K562 (cell line): ENCODE data around the gene CTF1. TPM values are rescaled to one million over a fixed set of nuclear protein-coding genes. Genes with fewer than 3 reads are reported as not detected.

Source experiments
- ATAC-seq: fragments of 200-7000 bp; cut with Tn5 transposase; 3 replicates; pipeline ENCODE4 v1.9.1; 2020; ENCODE audit warnings: moderate library complexity
- BruUV-seq: library from RNA; stranded (reverse); fragments of 400-500 nt; replicated peaks from 2 replicates; lab custom pipeline; 2021; lab: Mats Ljungman, UMichigan
- CTCF ChIA-PET: fragments of 300-600 bp; formaldehyde crosslinking; extraction: SDS; loops from one replicate; lab custom pipeline; 2021; ENCODE audit warnings: low intra/inter-chr PET ratio; lab: Yijun Ruan, JAX
- POLR2A ChIA-PET: fragments of 300-600, 350-650 bp; sonication (Branson Sonifier 250); formaldehyde crosslinking; extraction: SDS; loops from one replicate; lab custom pipeline; 2021; ENCODE audit warnings: antibody characterized with exemption, inconsistent platforms; lab: Yijun Ruan, JAX
- DNase-seq, 4 experiments: peaks; one replicate each; pipeline versions ENCODE4 v3.0.0 to v3.0.0-alpha.2; 2011 to 2018; ENCODE audit warnings: low spot score in 3 of 4, mixed read lengths in 3 of 4; ENCODE audit errors: extremely low read depth in 1 of 4
- FAIRE-seq: peaks from 2 replicates; lab custom pipeline; 2011; peaks lifted over from hg19 to GRCh38; lab: Jason Lieb, UNC
- H2AFZ ChIP-seq: 2 replicates; pipeline ENCODE4 v1.6.0; 2011; ENCODE audit warnings: low read depth, low read length, control low read depth, inconsistent platforms
- H3K27ac ChIP-seq: fragments of 200-600 bp; 3 replicates; pipeline ENCODE4 v1.8.0; 2011; ENCODE audit warnings: low read depth, mild to moderate bottlenecking, control low read depth, inconsistent platforms, low read length, moderate library complexity, mixed read lengths; ENCODE audit errors: extremely low read depth
- H3K27me3 ChIP-seq, 2 experiments: fragments of 300-600 bp in 1 of 2; 2 replicates in 1 of 2; 3 replicates in 1 of 2; pipeline versions ENCODE4 v1.6.0 to v1.8.0; 2011; ENCODE audit warnings: inconsistent platforms in 2 of 2, low read length in 2 of 2, mild to moderate bottlenecking in 1 of 2, mixed read lengths in 1 of 2, moderate library complexity in 1 of 2; ENCODE audit not compliant: control insufficient read depth in 2 of 2, insufficient read depth in 2 of 2
- H3K36me3 ChIP-seq: fragments of 300-600 bp; 3 replicates; pipeline ENCODE4 v1.8.0; 2011; ENCODE audit warnings: mild to moderate bottlenecking, low read length, inconsistent platforms; ENCODE audit not compliant: control insufficient read depth, insufficient read depth
- H3K4me1 ChIP-seq, 2 experiments: fragments of 200-600 bp in 1 of 2; replicated peaks in 1 of 2; 2 replicates in 1 of 2; 3 replicates in 1 of 2; pipeline versions ENCODE4 v1.5.1 to v1.8.0; 2011; ENCODE audit warnings: inconsistent platforms in 2 of 2, low read length in 2 of 2, mild to moderate bottlenecking in 1 of 2, mixed read lengths in 1 of 2, moderate library complexity in 1 of 2; ENCODE audit not compliant: control insufficient read depth in 2 of 2, insufficient read depth in 2 of 2
- H3K4me2 ChIP-seq: 2 replicates; pipeline ENCODE4 v1.6.1; 2011; ENCODE audit warnings: low read length, control low read depth, inconsistent platforms, mixed read lengths; ENCODE audit not compliant: insufficient read depth
- H3K4me3 ChIP-seq: fragments of 200-600 bp; sonication (generic), shearing (Covaris generic); 2 replicates; pipeline ENCODE4 v1.5.1; 2016; ENCODE audit warnings: control low read depth, inconsistent platforms
- H3K79me2 ChIP-seq: fragments of 200-600 bp; 3 replicates; pipeline ENCODE4 v1.8.0; 2011; ENCODE audit warnings: low read length, inconsistent platforms; ENCODE audit not compliant: control insufficient read depth, insufficient read depth
- H3K9ac ChIP-seq, 2 experiments: 2 replicates each; pipeline versions ENCODE4 v1.6.0 to v1.6.1; 2011; ENCODE audit warnings: low read depth in 2 of 2, low read length in 2 of 2, control low read depth in 1 of 2, inconsistent platforms in 1 of 2, mild to moderate bottlenecking in 1 of 2, mixed read lengths in 1 of 2; ENCODE audit not compliant: insufficient read depth in 1 of 2
- H3K9me1 ChIP-seq: one replicate; pipeline ENCODE4 v1.6.0; 2011; ENCODE audit warnings: inconsistent platforms, mild to moderate bottlenecking, low read length, moderate library complexity; ENCODE audit not compliant: control insufficient read depth, insufficient read depth
- H3K9me3 ChIP-seq: replicated peaks from 2 replicates; pipeline ENCODE4 v1.5.1; 2011; ENCODE audit warnings: low read depth, low read length, inconsistent platforms; ENCODE audit not compliant: control insufficient read depth, insufficient read depth
- H4K20me1 ChIP-seq: replicated peaks from 2 replicates; pipeline ENCODE4 v1.6.1; 2011; ENCODE audit warnings: low read length, inconsistent platforms, mixed read lengths; ENCODE audit not compliant: control insufficient read depth, insufficient read depth
- ADNP ChIP-seq: fragments of 200-800 bp; sonication (Bioruptor generic); IDR thresholded peaks from 2 replicates; pipeline ENCODE4 v1.6.1; 2016; ENCODE audit warnings: missing genetic modification characterization, missing compliant biosample characterization
- BCOR ChIP-seq: fragments of 450-650 bp; IDR thresholded peaks from 2 replicates; pipeline ENCODE4 v1.6.1; 2016
- RBM25 ChIP-seq: fragments of 200-400 bp; formaldehyde crosslinking; IDR thresholded peaks from 2 replicates; pipeline ENCODE4 v1.6.1; 2018; ENCODE audit warnings: low read length, low read depth, moderate library complexity; ENCODE audit not compliant: severe bottlenecking
- SREBF2 ChIP-seq: sonication (generic); formaldehyde crosslinking; IDR thresholded peaks from 2 replicates; pipeline ENCODE4 v1.4.0; 2020; ENCODE audit warnings: mild to moderate bottlenecking, missing genetic modification reagents
- ZBTB34 ChIP-seq: fragments of 250-450 bp; sonication (Bioruptor Pico); IDR thresholded peaks from 2 replicates; pipeline ENCODE4 v1.8.0; 2021; ENCODE audit warnings: mild to moderate bottlenecking, moderate library complexity
- ZFP30 ChIP-seq: fragments of 250-450 bp; sonication (Bioruptor Pico); IDR thresholded peaks from 2 replicates; pipeline ENCODE4 v1.8.0; 2022; ENCODE audit warnings: moderate library complexity, mild to moderate bottlenecking, inconsistent platforms, borderline replicate concordance
- WGBS: fragments of 100-300 bp; shearing (Covaris generic); methylation state at CpG from one replicate; pipeline ENCODE4 v1.1.6; 2016; ENCODE audit warnings: low coverage, mixed read lengths; ENCODE audit not compliant: insufficient coverage; ENCODE audit errors: missing lambda C conversion rate; 5-methylcytosine and 5-hydroxymethylcytosine counted together
- in situ Hi-C: fragments of 300-500 bp; cut with MboI; formaldehyde crosslinking; loops from 4 replicates; pipeline ENCODE4 v1.15.0; 2018; ENCODE audit warnings: inconsistent platforms, mixed read lengths
- intact Hi-C: fragments of 100-400 bp; cut with micrococcal nuclease; formaldehyde crosslinking; loops from 2 replicates; pipeline ENCODE4 v1.14.2; 2022
- polyA plus RNA-seq, 8 experiments: library from polyadenylated mRNA; depleted of rRNA in 4 of 8; stranded (reverse) in 5 of 8; unstranded in 3 of 8; fragments of >200 nt; fragmentation: Nextera tagmentation in 2 of 8; fragmentation: Illumina TruSeq in 1 of 8; extraction: Ambion mirVana in 2 of 8; extraction: Trizol in 1 of 8; gene quantifications; 2 replicates each; pipeline versions ENCODE4 v1.2.1 to v1.2.3, GENCODE V29; 2011 to 2014; ENCODE audit warnings: inconsistent platforms in 1 of 8, missing spikeins in 1 of 8
- total RNA-seq, 7 experiments: library from RNA; depleted of rRNA in 6 of 7; stranded (reverse); fragments of >200 nt in 6 of 7; fragmentation: Illumina TruSeq in 2 of 7; extraction: Trizol in 2 of 7; gene quantifications; 2 replicates each; pipeline versions ENCODE4 v1.2.1 to v1.2.3, GENCODE V29; 2011 to 2021; ENCODE audit warnings: low replicate concordance in 1 of 7

The CTF1 gene
- total and polyA plus RNA-seq, 9 of the 15 experiments (the other 6 are each of a cell fraction or from before 2014, with no cell fraction given) = 0.24 to 2.5 (median 0.44) TPM

DNA sequence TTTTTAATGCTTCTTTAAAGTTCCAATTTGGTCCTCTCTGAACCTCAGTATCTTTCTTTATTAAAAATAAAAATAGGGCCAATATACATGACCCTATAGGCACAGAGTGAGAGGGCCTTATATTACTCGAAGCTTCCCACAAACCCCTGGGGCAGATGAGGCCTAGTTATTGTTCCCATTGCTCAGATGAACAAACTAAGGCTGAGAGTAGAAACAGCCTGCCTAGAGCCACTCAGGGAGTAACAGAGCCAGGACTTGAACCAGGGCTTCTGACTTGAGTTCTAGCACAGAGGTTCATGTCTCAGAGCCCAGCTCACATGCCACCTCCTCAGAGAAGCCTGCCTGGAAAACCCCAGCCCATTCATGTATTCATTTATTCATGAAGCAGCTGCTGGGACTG, 10.3 kb upstream of the CTF1 start:
- intact Hi-C loops (no loop called here), in situ Hi-C loops (no loop called here)
- H3K4me3 ChIP-seq = no peak overlapping the region
- peaks cover 48% of the 10 kb centered on the region; the same call in 2 of the 3 replicates for H3K36me3 ChIP-seq
- no peaks in the 10 kb centered on the region for H3K9me1 ChIP-seq
- H3K4me2 ChIP-seq = no peak overlapping the region
- WGBS = 71% methylated on average over 1 of the region's 1 CpG
- CTCF ChIA-PET = no interaction called here
- DNase-seq = no peak
- H3K4me1 ChIP-seq = peaks cover 0 to 9% of the 10 kb centered on the region in 2 experiments; a peak in 2 of 5 replicates
- no peaks in the 10 kb centered on the region for H4K20me1 ChIP-seq
- H3K27ac ChIP-seq = no peak overlapping the region
- TF ChIP-seq ZBTB34 (CRISPR knock-in tag) = no peak
- peak; percentile 70 for TF ChIP-seq RBM25
- TF ChIP-seq ZFP30 (CRISPR knock-in tag) = no peak
- no peak for TF ChIP-seq SREBF2 (CRISPR knock-in tag)
- TF ChIP-seq BCOR = peak; percentile 65
- 0 out of 2 replicates have a peak, but pooled peaks have one; percentile 30 for TF ChIP-seq ADNP (tag)
- POLR2A ChIA-PET = interaction anchor here (1.4 kb wide), 1 partner anchor 12 kb away, joined by 4 read pairs; no protein-coding TSS in a partner anchor
- no TSS peak for BruUV-seq
- no peak for ATAC-seq
- H3K9ac ChIP-seq = no peak overlapping the region
- FAIRE-seq = no peak
- H3K9me3 ChIP-seq = no peaks in the 10 kb centered on the region
- no peaks in the 10 kb centered on the region for H3K27me3 ChIP-seq
- no peak overlapping the region for H2AFZ ChIP-seq
- H3K79me2 ChIP-seq = no peaks in the 10 kb centered on the region
